Activated CD4-positive, CD25-positive, alpha-beta regulatory T cell treated with anti-CD3 and anti-CD28 coated beads, Interleukin-2, amount 50 U/mL, for 16 hours (primary cell): ENCODE results near the gene IPO9.
A peak's percentile ranks its signal among the peaks of the same experiment; 100 is the strongest.

Source experiments
- DNase-seq: peaks from one replicate; pipeline ENCODE4 v3.0.0-alpha.2; 2020; ENCODE audit warnings: low read depth, low spot score

The IPO9 gene

GRCh38 chr1:201828820-201829774 is at the start of gene IPO9:
Gene IPO9 (plus strand): TSS chr1:201829157. CDS start chr1:201829210, 53 bp downstream.
- peak; percentile 88 for DNase-seq

- DNase-seq: no peak
These were observed 49.5 kb upstream of the IPO9 start for GRCh38 chr1:201779351-201779880.

- no peak for DNase-seq
These were observed 48.0 kb upstream of the IPO9 start for GRCh38 chr1:201780952-201781351.

GRCh38 chr1:201781437-201781836 is 47.5 kb upstream of the IPO9 start:
- no peak for DNase-seq

GRCh38 chr1:201782353-201782752 is 46.6 kb upstream of the IPO9 start:
- DNase-seq: no peak

- DNase-seq: no peak
These were observed 45.9 kb upstream of the IPO9 start for GRCh38 chr1:201783058-201783457.

- DNase-seq: no peak
These were observed 45.4 kb upstream of the IPO9 start for GRCh38 chr1:201783572-201783971.

GRCh38 chr1:201785291-201785690 is 43.7 kb upstream of the IPO9 start:
- DNase-seq: no peak

- no peak for DNase-seq
These were observed 42.1 kb upstream of the IPO9 start for GRCh38 chr1:201786824-201787223.

GRCh38 chr1:201788296-201788695 is 40.7 kb upstream of the IPO9 start:
- DNase-seq: no peak

- DNase-seq: no peak
These were observed 39.7 kb upstream of the IPO9 start for GRCh38 chr1:201789245-201789644.

GRCh38 chr1:201790261-201790660 is 38.7 kb upstream of the IPO9 start:
- DNase-seq: no peak

GRCh38 chr1:201791051-201791778 is 37.7 kb upstream of the IPO9 start:
- no peak for DNase-seq

- DNase-seq: no peak
These were observed 37.2 kb upstream of the IPO9 start for GRCh38 chr1:201791779-201792173.

GRCh38 chr1:201792534-201793305 is 36.2 kb upstream of the IPO9 start:
- peak; percentile 11 for DNase-seq

- DNase-seq: no peak
These were observed 35.5 kb upstream of the IPO9 start for GRCh38 chr1:201793306-201793925.

GRCh38 chr1:201795066-201795465 is 33.9 kb upstream of the IPO9 start:
- no peak for DNase-seq

GRCh38 chr1:201800246-201800645 is 28.7 kb upstream of the IPO9 start:
- no peak for DNase-seq

GRCh38 chr1:201806801-201807200 is 22.2 kb upstream of the IPO9 start:
- no peak for DNase-seq

- DNase-seq: no peak
These were observed 20.9 kb upstream of the IPO9 start for GRCh38 chr1:201807958-201808632.

- no peak for DNase-seq
These were observed 20.3 kb upstream of the IPO9 start for GRCh38 chr1:201808633-201808990.
